ENCODE measurements around the gene TBCD.

DNA sequence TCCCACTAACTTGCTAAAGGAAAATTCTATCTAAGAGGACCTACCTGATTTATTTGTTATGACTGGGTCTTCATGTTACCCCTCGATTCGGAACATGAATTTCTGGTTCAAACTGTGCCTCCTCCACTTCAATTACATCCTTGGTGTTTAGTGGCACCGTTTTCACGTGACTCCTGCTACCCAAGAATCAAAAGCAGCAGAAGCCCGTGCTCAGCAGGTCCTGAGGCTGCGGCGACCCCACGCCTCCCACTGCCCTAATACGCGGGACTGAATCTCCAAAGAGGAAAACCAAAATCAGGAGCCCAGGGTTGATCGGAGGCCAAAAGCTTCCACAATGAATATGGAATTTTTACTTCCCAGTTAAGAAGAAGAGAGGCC, 233.6 kb downstream of the TBCD start:
- no peak for TF ChIP-seq EZH2phosphoT487 (IDR thresholded peaks at IDR 0.05; ENCODE audit: borderline replicate concordance, low read depth, low read length)
- TF ChIP-seq, protein P1, sequence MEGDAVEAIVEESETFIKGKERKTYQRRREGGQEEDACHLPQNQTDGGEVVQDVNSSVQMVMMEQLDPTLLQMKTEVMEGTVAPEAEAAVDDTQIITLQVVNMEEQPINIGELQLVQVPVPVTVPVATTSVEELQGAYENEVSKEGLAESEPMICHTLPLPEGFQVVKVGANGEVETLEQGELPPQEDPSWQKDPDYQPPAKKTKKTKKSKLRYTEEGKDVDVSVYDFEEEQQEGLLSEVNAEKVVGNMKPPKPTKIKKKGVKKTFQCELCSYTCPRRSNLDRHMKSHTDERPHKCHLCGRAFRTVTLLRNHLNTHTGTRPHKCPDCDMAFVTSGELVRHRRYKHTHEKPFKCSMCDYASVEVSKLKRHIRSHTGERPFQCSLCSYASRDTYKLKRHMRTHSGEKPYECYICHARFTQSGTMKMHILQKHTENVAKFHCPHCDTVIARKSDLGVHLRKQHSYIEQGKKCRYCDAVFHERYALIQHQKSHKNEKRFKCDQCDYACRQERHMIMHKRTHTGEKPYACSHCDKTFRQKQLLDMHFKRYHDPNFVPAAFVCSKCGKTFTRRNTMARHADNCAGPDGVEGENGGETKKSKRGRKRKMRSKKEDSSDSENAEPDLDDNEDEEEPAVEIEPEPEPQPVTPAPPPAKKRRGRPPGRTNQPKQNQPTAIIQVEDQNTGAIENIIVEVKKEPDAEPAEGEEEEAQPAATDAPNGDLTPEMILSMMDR (conservative IDR thresholded peaks at IDR 0.05; ENCODE audit: low read length): no peak

All from OCI-LY7 (cell line).